ENCODE measurements around the gene CHSY3.

The CHSY3 gene

DNA sequence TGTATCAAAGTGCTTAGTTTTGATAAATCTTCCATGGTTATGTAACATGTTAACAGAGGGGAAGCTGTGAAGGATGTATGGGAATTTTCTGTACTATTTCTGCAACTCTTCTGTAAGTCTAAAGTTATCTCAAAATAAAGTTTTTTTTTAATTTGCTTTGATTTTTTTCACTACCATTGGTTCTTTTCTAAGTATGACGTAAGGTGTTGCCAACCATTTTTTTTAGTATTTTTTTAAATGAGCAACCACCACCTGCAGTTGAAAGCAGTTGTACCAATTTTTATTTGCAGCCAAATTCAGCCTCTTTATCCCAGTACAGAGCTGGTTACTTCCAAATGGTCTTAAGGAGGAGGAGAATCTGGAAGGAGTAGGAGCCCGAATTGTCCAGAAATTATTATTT, 192.2 kb downstream of the CHSY3 start:
- no peak for DNase-seq (ENCODE audit: low read depth)

DNA sequence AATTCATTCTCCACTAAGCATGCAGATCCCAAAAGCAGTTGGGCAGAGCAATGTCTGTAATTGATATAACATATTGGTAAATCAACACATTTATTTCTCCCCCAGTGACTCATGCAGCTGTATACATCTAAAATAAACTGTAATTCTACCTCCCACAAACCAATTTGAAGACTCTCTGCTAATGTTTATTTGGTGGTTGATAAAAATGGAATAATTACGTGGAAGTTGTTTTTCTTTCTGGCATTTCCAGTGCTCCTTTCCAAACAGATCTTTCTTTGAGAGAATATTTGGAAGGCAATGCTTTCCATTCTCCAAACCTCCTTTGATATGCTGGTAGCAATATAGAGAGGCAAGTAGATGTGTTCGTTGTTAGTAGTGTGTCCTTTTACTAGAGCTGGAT, 194.7 kb downstream of the CHSY3 start:
- no peak for DNase-seq (ENCODE audit: low read depth)

DNA sequence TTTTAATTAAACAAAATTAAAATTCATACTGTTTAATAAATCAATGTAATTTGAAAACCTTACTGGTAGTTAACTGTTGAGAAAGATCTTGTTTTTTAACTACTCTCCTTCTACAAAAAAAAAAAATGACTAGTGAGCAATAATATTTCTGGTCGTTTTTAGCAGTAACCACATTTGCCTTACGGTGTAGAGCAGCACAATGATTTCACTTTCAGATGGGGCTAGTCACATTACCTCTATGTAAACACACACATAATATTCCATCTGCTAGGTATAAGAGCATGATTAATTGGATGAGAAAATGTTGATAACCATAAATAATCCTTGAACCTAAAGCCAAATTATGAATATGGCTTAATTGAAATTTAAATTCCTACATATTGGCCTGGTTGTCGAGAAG, 198.1 kb downstream of the CHSY3 start:
- no peak for DNase-seq (ENCODE audit: low read depth)

DNA sequence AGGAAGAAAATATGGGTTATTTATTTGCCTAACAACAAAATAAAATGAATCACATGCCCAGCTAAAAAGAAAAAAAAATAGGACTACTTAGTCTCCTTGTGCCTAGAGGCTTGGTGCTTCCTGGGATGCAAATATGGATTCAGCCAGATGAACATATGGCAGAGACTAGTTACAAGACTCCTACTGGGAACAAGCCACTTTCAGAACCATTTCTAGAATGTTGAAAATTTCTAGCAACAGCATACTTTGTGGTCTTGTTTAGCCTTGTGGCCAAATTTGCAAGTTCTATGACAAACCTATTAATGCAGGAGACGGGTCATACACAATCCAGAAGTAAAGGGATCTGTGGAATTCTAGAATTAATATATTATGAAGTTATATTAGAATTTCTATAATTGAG, 198.7 kb downstream of the CHSY3 start:
- DNase-seq (ENCODE audit: low read depth): no peak

DNA sequence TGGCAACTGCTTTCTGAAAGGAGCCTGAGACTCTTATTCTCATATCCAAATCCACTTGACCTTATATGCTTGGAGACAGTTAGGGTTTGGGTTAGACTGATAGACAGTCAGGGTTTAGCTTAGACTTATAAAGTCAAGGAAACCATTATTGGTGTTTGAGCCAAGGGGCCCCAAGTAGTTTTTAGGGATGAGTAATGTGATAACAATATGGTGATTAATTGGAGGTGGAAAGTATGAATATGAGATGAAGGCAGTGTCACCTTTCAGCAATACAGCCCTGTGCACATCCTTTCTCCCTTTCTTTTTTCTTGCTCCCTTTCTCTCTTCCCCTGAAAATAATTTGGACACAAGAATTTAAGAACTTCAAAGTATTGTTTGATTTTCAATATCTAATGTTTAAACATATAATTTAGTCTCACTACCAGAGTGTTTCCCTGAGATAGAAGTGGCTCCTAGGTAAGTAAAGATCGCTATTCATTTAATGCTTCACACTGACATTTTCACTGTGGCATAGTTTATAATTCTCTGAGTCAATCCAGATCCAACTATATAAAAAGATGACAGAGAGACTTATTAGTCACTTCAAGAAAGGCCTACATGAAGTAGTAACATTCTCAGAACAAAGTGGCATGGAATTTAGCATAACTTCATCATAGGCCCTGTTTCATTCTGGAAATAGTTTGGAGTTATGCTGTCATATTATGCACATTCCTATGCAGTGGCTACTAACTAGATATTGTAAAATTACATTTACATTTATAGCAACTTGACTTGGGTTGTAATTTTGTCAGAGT, 200.8 kb downstream of the CHSY3 start:
- no peak for DNase-seq (ENCODE audit: low read depth)

DNA sequence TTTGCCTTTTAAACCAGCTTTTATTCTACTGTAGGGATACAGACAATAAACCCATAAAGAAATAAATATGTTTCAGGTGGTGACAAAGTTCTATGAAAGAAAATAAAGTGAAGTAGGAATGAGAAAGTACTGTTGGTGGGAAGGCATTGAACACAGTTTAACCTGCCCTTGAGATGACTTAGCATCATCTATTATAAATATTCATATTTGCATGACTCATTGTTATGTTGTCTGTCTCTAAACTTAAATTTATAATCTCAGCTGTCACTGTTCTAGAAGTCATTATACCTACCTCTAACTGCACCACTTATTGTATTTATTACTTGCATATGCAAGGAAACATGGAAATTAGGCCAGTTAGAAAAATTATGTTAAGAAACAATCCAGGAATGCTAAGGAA, 202.2 kb downstream of the CHSY3 start:
- no peak for DNase-seq (ENCODE audit: low read depth)

DNA sequence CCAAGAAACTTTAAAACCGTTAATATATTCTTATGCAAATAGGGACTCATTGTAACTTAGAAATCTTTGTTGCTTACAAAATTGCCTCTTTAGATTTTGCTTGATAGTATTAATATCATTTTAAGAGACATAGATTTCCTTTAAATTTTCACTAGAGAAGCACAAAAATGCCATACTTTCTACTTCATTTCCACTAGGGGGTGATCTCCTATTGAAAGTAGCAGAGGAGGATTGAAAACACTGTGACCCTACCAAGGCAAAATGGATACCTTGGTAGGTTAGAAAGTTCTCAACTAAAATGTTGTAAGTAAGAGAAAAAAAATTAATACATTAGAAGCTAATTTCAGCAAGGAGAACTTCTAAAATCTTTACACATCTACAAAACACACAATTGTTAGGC, 204.9 kb downstream of the CHSY3 start:
- DNase-seq (ENCODE audit: low read depth): no peak

DNA sequence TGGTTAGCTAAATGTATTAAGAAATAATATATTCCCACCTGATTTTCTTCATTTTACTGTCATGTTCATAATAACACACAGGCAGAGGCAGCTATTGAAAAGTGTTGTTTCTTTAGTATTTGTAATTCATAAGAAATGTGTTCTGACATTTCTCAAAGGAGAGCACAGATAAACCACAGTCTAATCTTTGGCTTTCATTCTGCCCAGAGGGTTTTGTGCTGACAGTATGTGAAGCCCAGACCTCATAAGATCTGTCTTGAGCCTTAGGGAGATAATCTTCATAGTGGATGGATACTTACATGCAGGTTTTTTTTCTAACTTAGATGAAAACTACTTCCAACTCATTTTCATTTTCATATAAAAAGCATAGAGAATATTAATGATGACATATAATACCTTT, 206.1 kb downstream of the CHSY3 start:
- DNase-seq (ENCODE audit: low read depth): no peak

DNA sequence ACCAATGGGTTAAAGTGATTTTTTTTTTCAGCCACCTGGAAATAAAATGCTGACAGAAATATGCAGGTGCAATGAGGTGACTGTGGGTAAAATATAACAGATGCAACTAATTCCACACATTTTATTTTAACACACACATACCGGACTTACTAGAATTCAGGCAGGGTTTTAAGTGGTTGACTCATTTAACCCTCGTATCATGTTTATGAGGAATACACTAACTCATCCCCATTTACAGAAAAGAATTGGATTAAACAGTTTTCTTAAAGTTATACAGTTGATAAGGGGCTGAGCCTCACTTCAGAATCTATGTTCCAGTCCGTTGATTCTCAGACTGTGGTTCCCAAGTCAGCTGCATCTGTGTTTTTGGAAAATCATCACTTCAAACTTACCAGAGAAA, 207.5 kb downstream of the CHSY3 start:
- DNase-seq (ENCODE audit: low read depth): no peak

DNA sequence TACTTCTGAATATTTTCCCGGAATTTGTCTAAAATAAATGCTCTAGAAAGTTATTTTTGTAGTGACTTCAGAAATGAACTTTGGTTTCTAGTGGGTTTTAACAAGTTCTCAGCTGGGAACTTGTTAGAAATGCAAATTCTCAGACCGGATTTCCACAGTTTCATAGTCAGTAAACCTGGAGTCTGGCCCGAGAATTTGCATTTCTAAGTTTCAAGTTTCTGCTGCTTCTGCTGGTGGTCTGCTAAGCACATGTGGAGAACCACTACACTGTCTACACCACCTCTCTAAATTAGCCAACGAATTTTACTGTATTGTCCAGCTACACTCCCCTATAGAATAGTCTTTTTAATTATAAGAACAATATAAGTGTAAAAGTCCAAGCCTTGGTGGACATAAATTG, 208.0 kb downstream of the CHSY3 start:
- no peak for DNase-seq (ENCODE audit: low read depth)

DNA sequence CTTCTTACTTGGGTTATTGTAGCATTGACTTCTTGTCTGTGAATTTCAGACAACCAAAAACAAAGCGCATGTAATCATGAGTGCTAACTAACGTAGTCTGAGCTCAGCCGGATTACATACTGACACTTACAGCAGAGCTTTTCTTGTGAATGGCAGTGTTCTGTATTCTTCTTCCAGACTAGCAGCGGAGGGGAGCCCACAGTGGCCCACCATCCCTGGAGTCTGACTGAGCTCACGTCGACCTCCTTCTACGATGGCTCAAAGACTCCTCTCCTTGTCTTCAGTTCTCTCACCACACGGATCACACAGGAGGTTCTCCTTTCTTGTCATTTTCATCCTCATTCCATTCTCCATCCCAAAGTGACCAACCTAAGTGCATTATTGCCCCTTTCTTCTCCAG, 211.4 kb downstream of the CHSY3 start:
- DNase-seq (ENCODE audit: low read depth): no peak

DNA sequence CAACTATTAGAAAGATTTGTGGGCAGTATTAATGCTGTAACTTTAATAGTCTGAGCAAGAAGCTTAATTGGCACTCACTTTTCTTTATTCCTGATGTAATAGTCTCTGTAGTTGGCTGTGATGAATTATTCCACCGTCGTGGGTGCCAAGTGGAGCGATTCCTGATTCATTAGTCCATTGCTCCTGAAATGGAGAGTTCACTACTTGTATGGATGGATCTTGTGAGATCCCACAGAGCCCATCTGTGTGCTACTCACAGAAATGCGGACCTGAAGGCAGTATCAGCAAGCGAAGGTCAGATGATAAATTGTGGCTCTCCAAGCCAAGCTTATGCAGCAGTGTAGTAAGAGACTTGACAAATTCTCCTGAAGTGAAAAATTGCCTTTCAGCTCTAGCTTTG, 212.2 kb downstream of the CHSY3 start:
- DNase-seq (ENCODE audit: low read depth): no peak

DNA sequence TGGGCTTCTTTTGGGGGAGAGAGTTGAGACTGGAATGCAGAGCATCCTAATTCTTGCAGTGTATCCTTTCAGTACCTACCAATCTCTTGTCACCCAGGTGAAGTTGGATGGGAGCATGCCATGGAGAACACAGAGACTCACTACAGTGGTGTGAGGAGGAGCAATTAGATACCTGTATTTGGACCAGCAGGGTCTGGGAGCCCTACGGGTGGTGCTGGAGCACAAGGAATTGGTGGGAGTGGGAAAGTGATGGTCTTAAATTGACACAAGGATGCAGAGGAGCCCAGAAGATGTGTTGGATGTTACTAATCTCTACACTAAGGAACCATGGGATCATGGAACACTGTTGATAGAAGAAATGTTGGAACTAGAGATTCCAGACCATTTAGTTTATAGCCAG, 212.7 kb downstream of the CHSY3 start:
- no peak for DNase-seq (ENCODE audit: low read depth)

DNA sequence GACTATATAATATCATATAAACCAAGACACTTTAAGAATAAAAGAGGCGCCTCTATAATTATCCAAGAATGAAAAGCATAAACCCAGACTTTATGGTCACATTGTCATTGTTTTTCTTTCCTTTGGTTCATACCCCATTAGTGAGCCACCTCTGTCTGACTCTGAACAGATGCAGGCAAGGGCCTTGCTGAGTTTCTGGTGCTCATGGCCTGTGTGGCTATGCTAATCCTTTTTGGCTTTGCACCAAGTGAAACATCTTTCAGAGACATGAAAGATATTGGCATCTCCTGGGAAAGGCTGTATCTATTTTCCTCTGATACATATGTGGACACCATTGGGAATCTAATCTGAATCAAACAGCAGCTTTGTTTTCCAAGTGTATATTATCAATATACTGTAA, 222.5 kb downstream of the CHSY3 start:
- DNase-seq (ENCODE audit: low read depth): no peak

DNA sequence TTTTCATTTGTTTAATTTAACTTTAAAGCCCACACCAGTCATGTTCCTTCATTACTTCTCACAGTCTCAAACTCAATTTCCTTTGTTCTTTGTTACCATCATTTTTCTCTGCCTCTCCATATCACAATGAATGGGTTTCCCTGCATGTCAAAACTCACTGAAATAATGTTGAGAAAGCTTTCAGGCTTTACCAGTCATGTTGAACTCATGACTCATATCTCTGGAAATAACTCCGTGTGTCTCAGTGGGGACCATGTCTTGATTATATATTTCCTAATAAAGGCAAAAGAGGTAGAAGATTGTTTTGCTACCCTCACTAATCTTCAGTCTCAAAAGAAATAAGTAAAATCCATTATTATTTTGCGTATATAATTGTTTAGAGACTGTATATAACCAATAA, 231.2 kb downstream of the CHSY3 start:
- no peak for DNase-seq (ENCODE audit: low read depth)

DNA sequence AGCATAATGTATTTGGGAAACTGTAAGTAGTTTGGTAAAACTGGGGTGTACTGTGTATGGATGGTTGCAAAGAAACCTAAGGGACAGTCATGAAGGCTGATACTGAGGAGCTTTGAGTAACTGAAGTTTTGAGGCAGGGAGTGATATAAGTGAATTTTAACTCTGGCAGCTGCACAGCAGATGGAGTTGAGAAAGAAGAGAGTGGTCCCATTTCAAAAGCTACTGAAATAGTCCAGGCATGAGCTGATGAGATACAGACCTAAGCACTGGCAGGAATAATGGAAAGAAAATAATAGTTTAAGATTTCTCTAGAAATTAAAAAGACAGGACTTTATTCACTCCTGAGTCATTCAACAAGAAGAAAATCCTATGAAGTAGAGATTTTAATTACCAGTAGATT, 232.0 kb downstream of the CHSY3 start:
- DNase-seq (ENCODE audit: low read depth): no peak

DNA sequence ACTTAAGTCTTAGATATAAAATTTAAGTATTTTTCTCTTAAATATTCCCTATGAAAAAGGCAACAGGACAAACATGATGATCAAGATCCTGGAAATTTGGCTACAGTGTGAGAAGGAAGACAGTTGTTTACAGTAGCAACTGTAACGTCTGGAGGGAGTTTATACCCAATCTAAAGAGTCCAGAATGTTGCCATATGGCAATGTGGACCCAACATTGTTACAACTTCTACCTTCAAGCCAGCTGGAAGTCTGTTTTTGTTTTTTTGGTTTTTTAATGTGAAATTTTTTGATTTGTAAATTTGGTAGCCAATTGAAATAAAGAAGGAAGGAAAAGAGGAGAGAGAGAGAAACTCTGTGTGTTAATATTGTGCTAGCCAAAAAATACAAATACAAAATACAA, 233.4 kb downstream of the CHSY3 start:
- DNase-seq (ENCODE audit: low read depth): no peak

DNA sequence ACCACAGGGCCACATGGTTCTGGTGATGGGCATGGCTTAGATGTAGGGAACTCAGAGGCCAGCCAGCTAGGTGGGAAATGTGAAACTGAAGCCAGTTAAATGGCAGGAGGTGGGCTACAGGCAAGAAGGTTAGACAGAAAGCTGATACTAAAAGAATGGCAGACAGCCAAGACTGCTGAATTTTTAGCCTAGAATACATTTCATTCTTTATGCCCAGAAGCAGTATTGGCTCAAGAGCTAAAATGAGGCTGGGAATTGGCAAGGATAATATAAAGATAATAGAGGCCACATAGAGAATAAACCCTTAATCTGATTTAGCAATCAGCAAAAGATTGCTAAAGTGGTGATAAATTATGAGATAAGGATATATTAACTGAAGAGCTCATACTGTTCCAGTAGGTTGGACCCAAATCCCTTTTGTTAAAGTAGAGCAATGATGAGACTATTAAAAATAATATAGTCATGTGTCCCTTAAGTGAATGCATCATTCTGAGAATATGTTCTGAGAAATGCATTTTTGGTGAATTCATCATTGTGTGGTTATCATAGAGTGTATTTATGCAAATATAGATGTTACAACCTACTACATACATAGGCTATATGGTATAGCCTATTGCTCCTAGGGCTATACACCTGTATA, 234.3 kb downstream of the CHSY3 start:
- DNase-seq (ENCODE audit: low read depth): no peak

DNA sequence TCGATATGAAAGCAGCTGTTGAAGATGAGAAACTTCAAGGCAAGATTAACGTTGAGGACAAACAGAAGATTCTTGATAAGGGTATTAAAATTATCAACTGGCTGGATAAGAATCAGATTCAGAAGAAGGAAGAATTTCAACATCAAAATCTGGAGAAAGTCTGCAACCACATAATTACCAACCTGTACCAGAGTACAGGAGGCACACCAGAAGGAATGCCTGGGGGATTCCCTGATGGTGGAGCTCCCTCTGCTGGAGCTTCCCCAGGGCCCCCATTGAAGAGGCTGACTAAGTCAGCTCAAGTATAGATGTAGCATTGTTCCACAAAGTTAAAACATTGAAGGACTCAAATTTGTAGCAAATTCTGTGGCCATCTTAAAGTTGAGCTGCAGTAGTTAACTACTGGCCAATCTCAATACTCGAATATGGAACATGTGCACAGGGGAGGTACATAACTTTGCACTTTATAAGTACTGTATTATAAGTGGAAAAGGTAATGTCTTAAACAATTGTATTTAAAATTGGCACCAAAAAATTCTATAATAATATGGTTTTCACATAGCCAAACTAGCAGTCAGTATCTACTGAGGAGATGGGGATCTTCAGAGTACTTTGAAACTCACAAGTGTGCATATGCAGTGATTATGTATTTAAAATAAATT, 237.5 kb downstream of the CHSY3 start:
- no peak for DNase-seq (ENCODE audit: low read depth)

DNA sequence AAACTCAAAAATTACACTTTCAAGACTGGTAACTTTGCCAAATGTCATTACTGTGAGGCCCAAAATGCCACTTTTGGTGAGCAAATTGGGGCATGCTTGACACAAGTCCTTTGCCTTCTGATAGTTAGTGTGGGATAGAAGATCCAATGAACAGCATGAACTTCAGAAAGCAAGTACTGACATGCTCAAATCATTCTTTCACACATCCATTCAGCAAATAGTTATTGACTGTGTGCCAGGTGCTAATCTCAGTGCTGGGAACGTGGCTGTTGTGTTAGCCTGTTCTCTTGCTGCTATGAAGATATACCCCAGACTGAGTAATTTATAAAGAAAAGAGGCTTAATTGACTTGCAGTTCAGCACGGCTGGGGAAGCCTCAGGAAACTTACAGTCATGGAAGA, 247.0 kb downstream of the CHSY3 start:
- DNase-seq (ENCODE audit: low read depth): no peak

DNA sequence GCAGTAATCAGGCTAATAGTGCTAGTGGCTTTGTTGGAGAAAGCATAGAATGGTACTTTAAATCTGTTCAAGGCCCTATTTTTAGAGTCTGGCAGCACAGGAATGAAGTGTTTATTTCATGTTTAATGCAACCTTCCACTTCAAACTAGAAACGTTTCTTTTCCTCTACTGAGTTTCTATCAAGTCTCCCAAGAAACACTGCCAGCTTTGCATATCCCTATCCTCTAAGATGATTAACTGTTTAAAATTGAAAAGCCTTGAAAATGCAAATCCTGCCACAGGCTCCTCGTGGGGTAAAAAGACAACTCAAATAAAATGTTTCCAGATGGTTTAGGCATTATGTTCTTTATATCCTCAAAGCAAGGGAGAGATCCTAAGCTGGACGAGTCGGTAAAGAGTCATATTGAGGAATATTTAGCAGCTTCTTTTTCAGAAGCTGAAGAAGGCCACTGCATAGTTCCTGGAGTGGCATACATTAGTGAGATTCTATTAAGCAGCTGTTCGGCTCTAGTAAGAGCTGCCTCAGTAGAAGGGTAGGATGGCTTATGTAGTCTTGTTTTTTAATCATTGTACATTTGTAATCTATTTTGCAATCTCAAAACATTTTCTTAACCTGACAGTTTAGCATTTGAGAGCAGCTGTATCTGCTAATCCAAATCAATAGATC, 251.2 kb downstream of the CHSY3 start:
- DNase-seq (ENCODE audit: low read depth): no peak

DNA sequence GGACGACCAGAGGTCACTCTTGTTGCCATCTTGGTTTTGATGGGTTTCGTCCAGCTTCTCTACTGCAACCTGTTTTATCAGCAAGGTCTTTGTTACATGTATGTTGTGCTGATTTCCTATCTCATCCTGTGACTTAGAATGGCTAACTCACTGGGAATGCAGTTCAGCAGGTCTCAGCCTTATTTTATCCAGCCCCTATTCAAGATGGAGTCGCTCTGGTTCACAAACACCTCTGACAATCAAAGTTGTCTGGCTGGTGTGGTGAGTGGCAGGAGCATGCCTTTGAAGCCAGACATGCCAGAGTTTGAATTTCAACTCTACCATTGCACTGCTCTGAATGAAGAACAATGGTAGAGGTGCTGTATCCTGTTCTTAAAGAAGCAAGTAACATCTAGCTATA, 253.8 kb downstream of the CHSY3 start:
- no peak for DNase-seq (ENCODE audit: low read depth)

DNA sequence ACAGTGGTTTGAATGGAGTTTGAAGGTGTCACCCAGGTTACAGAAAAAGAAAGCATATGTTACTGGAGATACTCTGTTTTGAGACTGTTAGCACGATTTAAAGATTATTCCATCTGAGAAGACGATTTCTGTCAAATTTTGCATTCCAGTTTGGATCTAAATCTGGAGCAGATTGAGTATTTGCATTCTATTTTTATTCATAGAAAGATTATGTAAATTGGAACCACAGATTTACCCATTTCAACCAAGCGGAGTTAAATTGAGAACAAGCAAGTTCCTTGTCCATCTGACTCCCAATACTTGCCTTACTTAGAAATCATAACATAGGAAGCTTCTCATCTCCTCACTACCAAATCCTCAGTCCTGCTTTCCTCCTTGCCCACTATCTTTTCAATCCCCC, 255.7 kb downstream of the CHSY3 start:
- DNase-seq (ENCODE audit: low read depth): no peak
